Retinal pigment epithelial cell (primary cell): ENCODE data around the gene KRTAP5-5.
"Not testable (repeated sequence)": the region's sequence is repeated elsewhere in the genome, so short reads cannot be mapped to it uniquely, and the experiment has no call there.

Source experiments
- DNase-seq: peaks from one replicate; pipeline ENCODE4 v3.0.0-alpha.2; 2010; ENCODE audit warnings: low read depth
- H3K4me3 ChIP-seq: 2 replicates; pipeline ENCODE4 v1.5.1; 2011; ENCODE audit warnings: mild to moderate bottlenecking, low read length, control low read depth, moderate library complexity
- CTCF ChIP-seq: conservative IDR thresholded peaks from 2 replicates; pipeline ENCODE4 v1.5.1; 2011; ENCODE audit warnings: low read depth, low read length, control low read depth, inconsistent platforms

The KRTAP5-5 gene

DNA sequence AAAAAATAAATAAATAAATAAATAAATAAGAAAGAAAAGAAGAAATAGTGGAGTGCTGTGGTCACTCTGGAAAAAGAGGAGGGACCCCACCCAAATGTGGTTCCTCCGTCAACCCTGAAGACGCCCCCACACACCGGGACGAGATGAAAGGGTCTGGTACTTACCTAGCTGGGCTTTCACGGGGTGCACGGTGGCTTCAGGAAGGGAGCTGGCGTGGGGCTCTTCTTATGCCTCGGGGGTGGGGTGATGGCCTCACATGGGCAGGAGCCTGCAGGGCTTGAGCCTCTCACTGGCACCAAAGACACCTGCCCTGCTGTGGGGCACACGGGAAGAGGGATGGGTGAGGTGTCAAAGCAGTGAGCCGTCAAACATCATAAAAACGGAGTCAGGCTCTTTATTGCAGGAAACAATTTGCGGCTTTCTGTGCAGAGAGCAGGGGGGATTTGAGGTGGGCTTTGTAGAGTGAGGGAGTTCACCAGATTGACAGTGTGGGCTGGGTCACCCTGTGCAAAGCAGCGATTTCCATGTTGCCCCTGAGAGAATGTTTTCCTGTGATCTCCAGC is 39.4 kb downstream of the KRTAP5-5 start:
- TF ChIP-seq CTCF = no peak
- no peak for DNase-seq
- H3K4me3 ChIP-seq = no peak overlapping the region

GRCh38 chr11:1669546-1670218 is 40.1 kb downstream of the KRTAP5-5 start:
- peak; percentile 34 for DNase-seq
- no peak overlapping the region for H3K4me3 ChIP-seq
- TF ChIP-seq CTCF = no peak

- H3K4me3 ChIP-seq, DNase-seq: not testable (repeated sequence)
Measured at GRCh38 chr11:1670457-1670856, 40.9 kb downstream of the KRTAP5-5 start.

DNA sequence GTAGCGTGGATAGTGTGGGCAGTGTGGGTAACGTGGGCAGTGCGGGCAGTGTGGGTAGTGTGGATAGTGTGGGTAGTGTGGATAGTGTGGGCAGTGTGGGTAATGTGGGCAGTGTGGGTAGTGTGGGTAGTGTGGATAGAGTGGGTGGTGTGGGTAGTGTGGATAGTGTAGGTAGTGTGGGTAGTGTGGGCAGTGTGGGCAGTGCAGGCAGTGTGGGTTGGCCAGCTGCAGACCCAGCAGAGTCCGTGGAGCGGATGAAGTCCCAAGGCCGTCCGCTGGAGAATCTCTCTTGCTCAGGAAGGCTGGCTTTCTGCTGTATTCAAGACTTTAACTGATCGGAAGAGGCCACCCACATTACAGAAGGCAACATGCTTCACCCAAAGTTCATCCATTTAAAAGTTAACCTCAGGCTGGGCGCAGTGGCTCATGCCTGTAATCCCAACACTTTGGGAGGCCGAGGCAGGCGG is 41.4 kb downstream of the KRTAP5-5 start:
- TF ChIP-seq CTCF = no peak
- H3K4me3 ChIP-seq = no peak overlapping the region
- DNase-seq = no peak

- H3K4me3 ChIP-seq = no peak overlapping the region
- DNase-seq = no peak
- TF ChIP-seq CTCF = no peak
Measured at GRCh38 chr11:1671658-1672057, 42.1 kb downstream of the KRTAP5-5 start.

DNA sequence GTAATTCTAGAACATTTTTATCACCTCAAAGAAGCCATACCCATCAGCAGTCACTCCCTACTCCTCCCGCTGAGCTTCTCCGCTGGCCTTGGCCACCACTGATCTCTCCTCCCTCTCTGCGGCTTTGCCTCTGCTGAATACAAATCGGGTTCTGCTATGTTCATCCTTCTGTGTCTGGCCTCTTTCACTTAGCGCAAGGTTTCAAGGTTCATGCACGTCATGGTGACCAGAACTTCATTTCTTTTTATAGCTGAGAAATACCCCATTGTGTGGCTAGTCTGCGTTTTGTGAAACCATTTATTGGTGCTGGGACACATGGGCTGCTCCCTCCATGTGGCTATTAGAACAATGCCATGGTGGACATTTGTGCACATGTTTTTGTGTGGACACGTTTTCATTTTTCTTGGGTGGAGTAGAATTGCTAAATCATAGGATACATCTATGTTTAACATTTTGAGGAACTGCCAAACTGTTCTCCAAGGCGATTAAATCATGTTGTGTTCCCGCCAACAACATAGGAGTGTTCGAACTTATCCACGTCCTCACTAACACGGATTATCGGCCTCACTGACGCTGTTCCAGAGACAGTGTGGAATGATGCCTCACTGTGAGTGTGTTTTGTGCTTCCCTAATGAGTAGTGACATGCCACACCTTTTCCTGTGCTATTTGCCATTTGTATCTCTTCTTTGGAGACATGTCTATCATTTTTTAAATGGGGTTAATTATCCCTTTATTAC is 43.2 kb downstream of the KRTAP5-5 start:
- DNase-seq = no peak
- TF ChIP-seq CTCF = no peak
- no peak overlapping the region for H3K4me3 ChIP-seq

DNA sequence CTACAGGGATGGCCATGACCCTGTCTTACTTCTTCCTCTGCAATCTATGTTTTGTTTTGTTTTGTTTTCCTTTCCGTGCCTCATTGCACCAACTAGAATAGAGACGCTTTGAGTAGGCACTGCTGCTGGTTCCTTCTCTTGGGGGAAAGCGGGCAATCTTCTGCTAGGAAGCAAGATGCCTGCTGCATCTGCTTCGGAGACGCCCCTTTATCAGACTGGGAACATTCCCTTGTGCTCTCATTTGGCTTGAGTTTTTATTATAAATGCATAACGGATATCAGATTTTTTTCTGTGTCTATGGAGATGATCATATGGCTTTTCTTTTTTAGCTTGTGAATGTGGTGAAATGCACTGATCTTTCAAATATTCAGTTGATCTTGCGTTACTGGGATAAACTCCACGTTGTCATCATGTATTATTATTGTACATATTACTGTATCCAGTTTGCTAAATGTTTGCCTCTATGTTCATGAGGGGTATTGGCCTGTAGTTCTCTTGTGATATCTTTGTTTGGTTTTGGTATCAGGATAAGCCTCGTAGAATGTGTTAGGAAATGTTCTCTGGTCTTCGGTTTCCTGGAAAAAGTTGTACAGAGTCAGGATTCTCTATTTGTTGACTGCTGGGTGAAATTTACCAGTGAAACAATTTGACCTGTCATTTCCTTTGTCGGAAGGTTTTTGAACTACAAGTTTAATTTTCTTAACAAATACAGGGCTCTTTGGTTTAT is 44.0 kb downstream of the KRTAP5-5 start:
- TF ChIP-seq CTCF = no peak
- no peak overlapping the region for H3K4me3 ChIP-seq
- no peak for DNase-seq
